Endothelial cell of umbilical vein (primary cell): Measurements from ENCODE around the gene NMD3. TPM values are rescaled to one million over a fixed set of nuclear protein-coding genes. Genes with fewer than 3 reads are reported as not detected.

Experiments used
- BruUV-seq: library from RNA; stranded (reverse); fragments of 400-500 nt; replicated peaks from 2 replicates; lab custom pipeline; 2021; lab: Mats Ljungman, UMichigan
- CTCF ChIA-PET: fragments of 300-600, 350-600 bp; sonication (Branson Sonifier 250); formaldehyde crosslinking; loops from one replicate; lab custom pipeline; 2021; ENCODE audit warnings: antibody characterized with exemption, inconsistent platforms; lab: Charles Lee
- POLR2A ChIA-PET: fragments of 300-600, 350-600 bp; sonication (Branson Sonifier 250); formaldehyde crosslinking; loops from one replicate; lab custom pipeline; 2021; ENCODE audit warnings: antibody characterized with exemption, inconsistent platforms; lab: Charles Lee
- DNase-seq: peaks from one replicate; pipeline ENCODE4 v3.0.0-alpha.2; 2011; ENCODE audit warnings: low read depth, low spot score
- FAIRE-seq: peaks from 2 replicates; lab custom pipeline; 2011; peaks lifted over from hg19 to GRCh38; lab: Jason Lieb, UNC
- H2AFZ ChIP-seq: 2 replicates; pipeline ENCODE4 v1.6.0; 2012; ENCODE audit warnings: low read depth, low read length, control low read depth, inconsistent platforms
- H3K27ac ChIP-seq: 2 replicates; pipeline ENCODE4 v1.5.1; 2011; ENCODE audit warnings: low read depth, mild to moderate bottlenecking, control low read depth, low read length, moderate library complexity; ENCODE audit not compliant: insufficient read depth
- H3K27me3 ChIP-seq, 2 experiments: 2 replicates each; pipeline versions ENCODE4 v1.6.0 to v1.6.1; 2011; ENCODE audit warnings: low read length in 2 of 2, mixed read lengths in 1 of 2; ENCODE audit not compliant: control insufficient read depth in 2 of 2, insufficient read depth in 2 of 2
- H3K36me3 ChIP-seq, 2 experiments: 2 replicates in 1 of 2; 3 replicates in 1 of 2; pipeline ENCODE4 v1.5.1; 2011; ENCODE audit warnings: low read length in 2 of 2, mild to moderate bottlenecking in 1 of 2, moderate library complexity in 1 of 2; ENCODE audit not compliant: control insufficient read depth in 2 of 2, insufficient read depth in 2 of 2; ENCODE audit errors: extremely low read depth in 1 of 2
- H3K4me1 ChIP-seq: 3 replicates; pipeline ENCODE4 v1.5.1; 2011; ENCODE audit warnings: mild to moderate bottlenecking, low read length; ENCODE audit not compliant: control insufficient read depth, insufficient read depth; ENCODE audit errors: extremely low read depth
- H3K4me2 ChIP-seq: 2 replicates; pipeline ENCODE4 v1.6.1; 2011; ENCODE audit warnings: low read length, control low read depth, mixed read lengths; ENCODE audit not compliant: insufficient read depth
- H3K4me3 ChIP-seq, 3 experiments: fragments of 200-600 bp in 1 of 3; sonication (generic), shearing (Covaris generic) in 1 of 3; replicated peaks in 1 of 3; 2 replicates each; pipeline ENCODE4 v1.5.1; 2011 to 2016; ENCODE audit warnings: control low read depth in 3 of 3, low read length in 3 of 3, mild to moderate bottlenecking in 2 of 3, inconsistent platforms in 1 of 3, low read depth in 1 of 3, moderate library complexity in 1 of 3; ENCODE audit not compliant: insufficient read depth in 1 of 3
- H3K79me2 ChIP-seq: 2 replicates; pipeline ENCODE4 v1.6.0; 2012; ENCODE audit warnings: low read length, inconsistent platforms; ENCODE audit not compliant: control insufficient read depth, insufficient read depth
- H3K9ac ChIP-seq: replicated peaks from 2 replicates; pipeline ENCODE3; 2011; ENCODE audit warnings: low read length, control low read depth; ENCODE audit not compliant: insufficient read depth; ENCODE audit errors: extremely low read depth
- H3K9me1 ChIP-seq: replicated peaks from 3 replicates; pipeline ENCODE4 v1.6.0; 2011; ENCODE audit warnings: mild to moderate bottlenecking, low read length; ENCODE audit not compliant: control insufficient read depth, insufficient read depth; ENCODE audit errors: extremely low read depth
- H3K9me3 ChIP-seq: replicated peaks from 2 replicates; pipeline ENCODE4 v1.5.1; 2012; ENCODE audit warnings: low read length, inconsistent platforms; ENCODE audit not compliant: control insufficient read depth, insufficient read depth
- H4K20me1 ChIP-seq: replicated peaks from 2 replicates; pipeline ENCODE3; 2011; ENCODE audit warnings: mild to moderate bottlenecking, low read length; ENCODE audit not compliant: control insufficient read depth, insufficient read depth; ENCODE audit errors: extremely low read depth
- EZH2 ChIP-seq: IDR thresholded peaks from 2 replicates; pipeline ENCODE4 v1.6.1; 2012; ENCODE audit warnings: borderline replicate concordance, low read depth, mild to moderate bottlenecking, moderate library complexity, low read length, inconsistent platforms; ENCODE audit not compliant: severe bottlenecking
- FOS ChIP-seq: IDR thresholded peaks from 2 replicates; pipeline ENCODE4 v1.6.1; 2011; ENCODE audit warnings: mild to moderate bottlenecking, low read length, moderate library complexity, borderline replicate concordance; ENCODE audit not compliant: insufficient read depth
- GATA2 ChIP-seq: IDR thresholded peaks from 2 replicates; pipeline ENCODE4 v1.7.0; 2011; ENCODE audit warnings: low read depth, mild to moderate bottlenecking, moderate library complexity, mixed read lengths, low read length; ENCODE audit not compliant: insufficient read length, insufficient read depth
- JUN ChIP-seq: IDR thresholded peaks from 2 replicates; pipeline ENCODE4 v1.6.1; 2011; ENCODE audit warnings: borderline replicate concordance, low read depth; ENCODE audit not compliant: insufficient read length, insufficient read depth
- MYC ChIP-seq: IDR thresholded peaks from one replicate; pipeline ENCODE4 v1.6.1; 2011; ENCODE audit warnings: mild to moderate bottlenecking, low read depth, low read length
- POLR2A ChIP-seq: IDR thresholded peaks from 2 replicates; pipeline ENCODE4 v1.6.1; 2012; ENCODE audit warnings: low read depth, mild to moderate bottlenecking, control low read depth, low read length
- POLR2AphosphoS5 ChIP-seq: IDR thresholded peaks from 2 replicates; pipeline ENCODE4 v1.6.1; 2012; ENCODE audit warnings: low read depth, mild to moderate bottlenecking, control low read depth, low read length, moderate library complexity; ENCODE audit not compliant: insufficient read depth
- dilution Hi-C: fragments of 300-500 bp; cut with MboI; formaldehyde crosslinking; loops from one replicate; pipeline ENCODE4 v1.15.0; 2019; ENCODE audit warnings: low sequenced_read_pairs; ENCODE audit not compliant: extremely low pct_ligation_motif_present
- intact Hi-C: fragments of 100-400 bp; cut with micrococcal nuclease; formaldehyde crosslinking; loops from one replicate; pipeline ENCODE4 v1.10.0; 2022
- polyA plus RNA-seq, 4 experiments: library from polyadenylated mRNA; depleted of rRNA in 3 of 4; stranded (reverse) in 3 of 4; unstranded in 1 of 4; fragments of >200 nt; gene quantifications; 2 replicates each; pipeline versions ENCODE4 v1.2.1 to v1.2.3, GENCODE V29; 2011 to 2012; ENCODE audit warnings: missing spikeins in 1 of 4
- total RNA-seq: library from RNA; stranded (reverse); gene quantifications from 2 replicates; pipeline ENCODE4 v1.2.3, GENCODE V29; 2021
- TF ChIP-seq, protein P1 (sequence below), 2 donors: IDR thresholded peaks; 1 replicate in 1 of 2; 2 replicates in 1 of 2; pipeline ENCODE4 v1.5.1; 2011; ENCODE audit warnings: low read length in 2 of 2, mild to moderate bottlenecking in 2 of 2, moderate library complexity in 2 of 2, control low read depth in 1 of 2, inconsistent platforms in 1 of 2, low read depth in 1 of 2; ENCODE audit not compliant: insufficient read depth in 1 of 2; ENCODE audit errors: extremely low read depth in 1 of 2
- TF ChIP-seq, protein P2 (sequence below): IDR thresholded peaks from 2 replicates; pipeline ENCODE4 v1.6.1; 2011; ENCODE audit not compliant: insufficient read depth, insufficient read length

Gene NMD3
- total and polyA plus RNA-seq, 2 donors (not counting 3 experiments of a cell fraction or from before 2014, with no cell fraction given) = 14.2 to 53.8 TPM

DNA sequence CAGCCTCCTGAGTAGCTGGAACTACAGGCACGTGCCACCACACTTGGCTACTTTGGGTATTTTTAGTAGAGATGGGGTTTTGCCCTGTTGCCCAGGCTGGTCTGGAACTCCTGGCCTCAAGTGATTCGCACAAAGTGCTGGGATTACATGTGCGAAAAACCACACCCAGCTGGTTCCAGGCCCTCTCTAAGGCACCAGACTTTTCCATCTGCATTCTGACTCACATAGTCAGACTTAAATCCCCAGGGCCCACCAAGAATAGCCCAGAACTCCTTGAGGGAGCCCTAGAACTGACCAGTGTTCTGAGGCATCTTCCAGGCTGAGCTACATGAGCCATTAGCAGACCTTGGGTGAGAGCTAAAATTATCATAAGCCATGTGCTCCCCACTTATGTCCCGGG lies 68.1 kb downstream of the NMD3 start:
- intact Hi-C loops = no loop called here
- no peaks in the 10 kb centered on the region for H3K9me3 ChIP-seq
- H3K27ac ChIP-seq = no peak overlapping the region
- no peak for DNase-seq
- H3K4me3 ChIP-seq = no peak overlapping the region
- H3K4me1 ChIP-seq = no peaks in the 10 kb centered on the region
- H3K4me2 ChIP-seq = no peak overlapping the region
- H3K27me3 ChIP-seq = no peaks in the 10 kb centered on the region
- no peak overlapping the region for H2AFZ ChIP-seq
- CTCF ChIA-PET = interaction anchor here (1.0 to 1.4 kb wide), 4 partner anchors 11 to 16 kb away, joined by 3 to 5 read pairs (median 5); no protein-coding TSS in a partner anchor
- H3K9me1 ChIP-seq = no peaks in the 10 kb centered on the region
- H4K20me1 ChIP-seq = no peaks in the 10 kb centered on the region
- TF ChIP-seq POLR2A (no peak), POLR2AphosphoS5 (no peak), MYC (no peak), GATA2 (no peak), EZH2 (no peak), JUN (no peak), FOS (no peak)
- TF ChIP-seq, protein P1, sequence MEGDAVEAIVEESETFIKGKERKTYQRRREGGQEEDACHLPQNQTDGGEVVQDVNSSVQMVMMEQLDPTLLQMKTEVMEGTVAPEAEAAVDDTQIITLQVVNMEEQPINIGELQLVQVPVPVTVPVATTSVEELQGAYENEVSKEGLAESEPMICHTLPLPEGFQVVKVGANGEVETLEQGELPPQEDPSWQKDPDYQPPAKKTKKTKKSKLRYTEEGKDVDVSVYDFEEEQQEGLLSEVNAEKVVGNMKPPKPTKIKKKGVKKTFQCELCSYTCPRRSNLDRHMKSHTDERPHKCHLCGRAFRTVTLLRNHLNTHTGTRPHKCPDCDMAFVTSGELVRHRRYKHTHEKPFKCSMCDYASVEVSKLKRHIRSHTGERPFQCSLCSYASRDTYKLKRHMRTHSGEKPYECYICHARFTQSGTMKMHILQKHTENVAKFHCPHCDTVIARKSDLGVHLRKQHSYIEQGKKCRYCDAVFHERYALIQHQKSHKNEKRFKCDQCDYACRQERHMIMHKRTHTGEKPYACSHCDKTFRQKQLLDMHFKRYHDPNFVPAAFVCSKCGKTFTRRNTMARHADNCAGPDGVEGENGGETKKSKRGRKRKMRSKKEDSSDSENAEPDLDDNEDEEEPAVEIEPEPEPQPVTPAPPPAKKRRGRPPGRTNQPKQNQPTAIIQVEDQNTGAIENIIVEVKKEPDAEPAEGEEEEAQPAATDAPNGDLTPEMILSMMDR (IDR thresholded peaks at IDR 0.05; ENCODE audit: extremely low read depth in 1 of 2, insufficient read depth in 1 of 2, low read depth in 1 of 2, low read length in 2 of 2) = no peak
- TF ChIP-seq, protein P2, sequence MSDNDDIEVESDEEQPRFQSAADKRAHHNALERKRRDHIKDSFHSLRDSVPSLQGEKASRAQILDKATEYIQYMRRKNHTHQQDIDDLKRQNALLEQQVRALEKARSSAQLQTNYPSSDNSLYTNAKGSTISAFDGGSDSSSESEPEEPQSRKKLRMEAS = no peak
- FAIRE-seq = no peak
- POLR2A ChIA-PET = no interaction called here
- no peaks in the 10 kb centered on the region for H3K79me2 ChIP-seq
- BruUV-seq = no TSS peak
- dilution Hi-C loops = no loop called here
- H3K36me3 ChIP-seq = no peaks in the 10 kb centered on the region
- H3K9ac ChIP-seq = no peak overlapping the region
